Esophagus mucosa (tissue), 1 donor: ENCODE data around the gene PEX11B. TPM values are rescaled to one million over a fixed set of nuclear protein-coding genes. Genes with fewer than 3 reads are reported as not detected.

Source experiments
- ATAC-seq: fragments of 200-7000 bp; cut with Tn5 transposase; one replicate; pipeline ENCODE4 v1.9.1; 2020
- total RNA-seq: library from RNA; stranded (reverse); gene quantifications from one replicate; pipeline ENCODE4 v1.2.4, GENCODE V29; 2023
- donor health status: DM: yes; HTN: yes; CAD: no.

The PEX11B gene, protein sequence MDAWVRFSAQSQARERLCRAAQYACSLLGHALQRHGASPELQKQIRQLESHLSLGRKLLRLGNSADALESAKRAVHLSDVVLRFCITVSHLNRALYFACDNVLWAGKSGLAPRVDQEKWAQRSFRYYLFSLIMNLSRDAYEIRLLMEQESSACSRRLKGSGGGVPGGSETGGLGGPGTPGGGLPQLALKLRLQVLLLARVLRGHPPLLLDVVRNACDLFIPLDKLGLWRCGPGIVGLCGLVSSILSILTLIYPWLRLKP
- total RNA-seq = 31.6 TPM

DNA sequence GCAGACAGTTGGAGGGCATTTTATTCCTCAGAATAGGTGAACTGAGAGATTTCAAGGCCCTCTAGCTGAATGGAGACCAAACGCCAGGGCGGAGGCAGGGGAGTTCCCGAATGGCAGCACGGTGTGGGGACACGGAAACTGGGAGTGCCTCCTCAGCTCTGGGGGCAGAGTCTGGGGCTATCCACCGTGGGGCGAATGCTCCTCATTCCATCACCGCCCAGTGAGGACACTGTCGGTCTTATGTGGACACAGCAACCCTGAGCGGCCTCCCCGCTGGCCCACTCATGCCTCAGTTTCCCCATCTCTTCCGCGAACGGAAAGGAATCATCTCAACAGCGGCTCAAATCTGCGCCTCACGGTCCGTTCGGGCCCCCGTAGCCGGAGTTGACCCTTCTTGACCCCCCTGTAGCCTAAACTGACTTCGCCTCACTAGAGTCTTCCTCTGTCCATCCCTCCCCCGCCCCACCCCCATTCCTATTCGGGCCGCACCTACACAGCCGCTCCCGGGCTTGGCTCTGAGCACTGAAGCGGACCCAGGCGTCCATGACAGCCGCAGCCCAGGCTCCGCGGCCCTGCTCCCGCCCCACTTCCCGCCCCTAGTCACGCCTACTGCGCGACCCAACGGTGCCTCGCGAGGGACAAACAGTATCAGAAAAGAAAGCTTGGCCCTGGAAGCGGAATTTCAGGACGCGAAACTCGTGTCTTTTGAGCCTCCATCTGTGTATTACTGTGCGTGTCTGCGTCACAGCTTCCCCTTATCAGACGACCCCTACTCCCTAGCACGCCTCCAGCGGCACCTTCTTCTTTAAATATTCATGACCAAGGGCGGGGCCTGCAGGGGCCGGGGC lies at the start of gene PEX11B:
Gene PEX11B, minus strand, starts transcription at position 574 of the 848 bp plus-strand sequence. Its CDS starts 29 bp downstream, at position 545.
- peak; percentile 94 for ATAC-seq

DNA sequence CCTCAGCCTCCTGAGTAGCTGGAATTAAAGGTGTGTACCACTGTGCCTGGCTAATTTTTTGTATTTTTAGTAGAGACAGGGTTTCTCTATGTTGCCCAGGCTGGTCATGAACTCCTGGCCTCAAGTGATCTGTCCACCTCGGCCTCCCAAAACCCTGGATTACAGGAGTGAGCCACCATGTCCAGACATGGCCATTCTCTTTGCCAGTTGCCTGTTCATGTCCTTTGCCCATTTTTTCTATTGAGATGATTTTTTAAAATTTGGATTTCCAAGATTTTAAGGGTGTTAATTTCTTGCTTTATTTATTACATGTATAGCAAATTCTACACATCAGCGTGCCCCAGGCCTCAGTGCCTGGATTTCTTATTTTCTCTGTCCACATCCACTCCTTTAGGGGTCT lies 48.8 kb upstream of the PEX11B start:
- no peak for ATAC-seq

DNA sequence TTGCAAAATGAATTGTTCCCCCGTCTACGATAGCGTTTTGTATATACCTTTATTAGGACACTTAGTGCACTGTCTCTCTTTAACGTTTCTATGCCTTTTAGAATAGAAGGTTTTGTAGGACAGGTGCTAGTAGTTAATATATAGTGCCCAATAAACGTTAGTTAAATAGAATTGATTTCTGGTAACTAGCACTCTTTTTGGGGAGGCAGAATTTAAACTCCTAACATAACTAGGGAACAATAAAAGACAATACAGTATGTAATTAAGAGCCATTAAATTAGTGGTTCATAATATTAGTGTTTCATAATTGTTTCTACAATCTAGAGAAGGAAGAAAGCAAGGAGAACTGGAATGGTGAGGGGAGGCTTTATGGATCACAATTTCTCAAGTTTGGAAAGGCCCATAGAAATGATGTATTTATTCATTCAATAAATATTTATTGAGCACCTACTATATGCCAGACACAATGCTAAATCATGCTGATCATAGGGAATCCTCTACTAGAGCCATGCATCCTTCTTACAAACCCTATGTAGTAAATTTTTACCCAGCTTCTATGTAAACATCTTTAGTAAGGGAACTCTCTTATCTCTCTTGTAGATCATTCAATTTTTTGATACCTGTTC lies 46.7 kb upstream of the PEX11B start:
- no peak for ATAC-seq

DNA sequence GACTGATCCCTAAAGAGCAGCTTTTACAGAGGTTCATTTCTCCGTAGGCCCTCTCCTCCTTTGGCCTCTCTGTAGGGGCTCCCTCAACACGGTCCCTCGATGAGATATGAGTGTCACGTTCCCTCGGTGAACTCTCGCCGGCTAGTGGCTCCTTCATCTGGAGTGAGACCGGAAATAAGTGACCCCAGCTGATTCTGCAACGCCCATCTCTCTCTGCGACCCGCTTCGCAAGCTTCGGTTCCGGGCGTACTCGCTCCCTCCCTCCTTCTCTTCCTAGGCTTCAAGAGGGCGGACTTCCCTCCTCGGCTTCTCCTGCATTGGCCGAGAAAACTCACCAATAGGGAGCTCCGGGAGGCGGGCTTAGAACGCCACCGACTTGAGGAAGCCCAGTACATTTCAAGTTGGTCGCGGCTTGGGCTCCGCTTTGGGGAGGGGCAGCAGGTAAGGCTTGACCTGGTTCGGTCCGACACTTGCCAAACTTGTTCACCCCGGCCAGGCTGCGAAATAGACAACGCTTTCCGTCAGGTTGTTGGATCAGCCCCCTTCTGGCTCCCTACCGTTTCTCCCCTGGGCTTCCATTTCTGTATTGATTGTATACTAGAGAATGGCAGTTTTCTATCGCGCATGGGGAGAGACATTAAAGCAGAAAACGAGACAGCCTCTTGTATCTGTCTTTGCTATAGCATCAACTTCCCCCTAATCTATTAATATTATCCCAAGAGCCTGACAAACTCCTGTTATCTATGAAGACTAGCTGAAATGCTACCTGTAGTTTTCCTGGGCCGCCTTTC lies 46.0 kb upstream of the PEX11B start, which contains the start of the genes ANKRD34A and POLR3GL:
Gene ANKRD34A, minus strand, starts transcription at position 248 of the 791 bp plus-strand sequence. CDS start 2,816 bp downstream, outside the sequence.
Gene POLR3GL, plus strand, starts transcription at position 363 of the 791 bp plus-strand sequence. CDS start 10,176 bp downstream, outside the sequence.
- ATAC-seq = peak; percentile 90

DNA sequence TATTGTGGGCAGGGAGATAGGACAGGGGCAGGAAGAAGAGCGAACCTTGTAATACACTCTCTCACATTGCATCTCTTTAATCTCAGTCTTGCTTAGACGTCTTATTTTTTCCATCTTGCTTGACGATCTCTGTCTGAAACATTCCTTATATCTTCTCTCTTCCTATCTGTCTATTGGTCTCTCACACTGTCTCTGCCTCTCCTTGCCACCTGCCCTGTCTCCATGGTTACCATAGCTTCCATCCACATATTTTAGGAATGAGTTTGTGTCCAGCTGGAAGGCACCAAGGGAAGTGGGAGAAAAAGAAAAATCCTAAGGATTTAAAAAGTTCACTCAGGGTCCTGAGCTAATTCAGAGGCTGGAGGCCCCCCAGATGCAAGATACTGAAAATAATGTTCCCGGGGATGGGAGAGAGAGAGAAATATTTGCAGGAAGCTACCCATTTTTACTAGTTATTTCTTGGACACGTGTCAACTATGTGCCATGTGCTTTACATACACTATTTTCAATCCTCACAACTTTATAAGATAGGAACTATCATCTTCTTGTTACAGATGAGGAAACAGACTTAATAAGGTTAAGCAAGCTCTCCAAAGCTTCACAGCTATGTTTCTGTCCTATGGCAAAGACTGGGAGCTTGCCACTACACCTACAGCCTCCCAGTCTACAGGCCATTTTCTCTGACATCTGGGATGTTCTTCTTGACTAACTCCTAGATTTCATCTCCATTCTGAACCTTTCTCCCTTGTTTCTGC lies 44.9 kb upstream of the PEX11B start:
- no peak for ATAC-seq

- ATAC-seq = no peak
Observed at GRCh38 chr1:145962157-145963102, 43.9 kb upstream of the PEX11B start.

DNA sequence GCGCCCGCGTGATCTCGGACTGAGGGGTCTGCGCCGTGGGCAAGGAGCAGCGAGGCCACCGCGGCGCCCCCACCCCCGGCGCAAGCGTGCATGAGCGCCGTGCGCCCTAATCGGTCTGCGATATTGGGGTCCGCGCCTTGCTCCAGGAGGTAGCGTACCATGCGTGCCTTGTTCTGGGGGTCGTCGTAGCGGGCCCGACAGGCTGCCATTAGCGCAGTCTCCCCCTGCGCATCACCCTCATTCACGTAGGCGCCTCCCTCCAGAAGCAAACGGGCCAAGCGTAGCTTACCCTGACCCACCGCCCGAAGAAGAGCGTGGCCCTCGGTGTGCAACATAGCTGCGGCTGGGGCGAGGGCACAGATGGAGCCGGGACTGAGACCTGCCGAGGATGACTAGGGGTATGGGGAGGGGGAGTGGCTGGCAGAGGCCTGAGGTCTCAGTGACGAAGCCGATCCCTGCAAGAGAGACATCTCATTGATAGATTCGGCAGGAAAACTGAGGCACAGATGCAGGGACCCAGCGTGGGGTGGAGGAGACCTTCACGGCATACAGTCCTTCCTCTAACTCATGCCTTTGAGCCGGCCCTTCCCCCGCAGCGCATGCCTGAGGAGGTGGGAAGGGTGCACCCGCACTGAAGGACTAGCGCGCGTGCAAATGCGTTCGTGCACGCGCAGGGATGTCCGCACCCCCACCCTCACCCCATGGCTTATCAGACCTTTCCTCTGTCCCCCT lies 43.1 kb upstream of the PEX11B start:
- no peak for ATAC-seq

GRCh38 chr1:145961109-145961424 lies 42.5 kb upstream of the PEX11B start:
- no peak for ATAC-seq

- no peak for ATAC-seq
Observed at GRCh38 chr1:145960468-145961108, 42.1 kb upstream of the PEX11B start.

DNA sequence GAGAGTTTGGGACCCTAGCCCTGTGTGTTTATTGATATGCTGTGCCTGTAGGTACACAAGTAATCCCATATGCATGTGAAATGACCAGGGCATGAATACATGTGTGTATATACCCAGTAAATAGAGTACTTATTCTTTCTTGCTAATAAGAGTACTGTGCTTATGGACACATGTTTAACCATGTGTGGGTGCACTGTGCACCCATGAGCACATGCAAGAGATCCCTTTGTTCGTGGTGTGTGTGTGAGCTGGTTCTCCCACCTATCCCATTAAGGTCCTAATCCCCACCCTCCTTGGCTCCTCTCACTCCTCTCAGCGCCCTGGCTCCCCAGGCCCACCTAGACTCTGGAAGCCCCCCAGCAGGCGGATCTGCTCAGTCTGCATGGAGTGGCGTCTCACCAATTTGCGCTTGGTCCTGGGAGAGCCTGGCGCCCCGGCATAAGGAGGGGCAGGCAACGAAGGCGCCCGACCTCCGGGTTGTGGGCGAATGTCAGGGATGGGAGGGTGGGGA lies 41.5 kb upstream of the PEX11B start:
- no peak for ATAC-seq

DNA sequence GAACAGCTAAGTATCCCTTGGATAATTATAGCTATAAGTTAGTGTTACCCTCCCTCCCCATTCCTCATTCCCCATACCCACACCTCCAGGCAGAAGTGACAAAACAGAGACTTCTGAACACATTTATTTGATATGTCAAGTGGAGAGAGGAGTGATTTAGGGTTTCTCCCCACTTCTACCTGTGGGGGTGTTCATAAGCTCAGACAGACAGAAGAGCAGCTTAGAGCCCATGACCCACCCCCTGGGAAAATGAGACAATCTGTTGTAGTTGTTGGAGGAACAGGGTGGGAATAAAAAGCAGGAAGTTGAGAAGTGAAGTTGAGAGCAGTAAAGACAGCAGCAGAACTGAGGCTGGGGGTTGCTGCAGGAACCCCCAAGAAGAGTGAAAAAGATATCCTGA lies 40.8 kb upstream of the PEX11B start:
- ATAC-seq = no peak

DNA sequence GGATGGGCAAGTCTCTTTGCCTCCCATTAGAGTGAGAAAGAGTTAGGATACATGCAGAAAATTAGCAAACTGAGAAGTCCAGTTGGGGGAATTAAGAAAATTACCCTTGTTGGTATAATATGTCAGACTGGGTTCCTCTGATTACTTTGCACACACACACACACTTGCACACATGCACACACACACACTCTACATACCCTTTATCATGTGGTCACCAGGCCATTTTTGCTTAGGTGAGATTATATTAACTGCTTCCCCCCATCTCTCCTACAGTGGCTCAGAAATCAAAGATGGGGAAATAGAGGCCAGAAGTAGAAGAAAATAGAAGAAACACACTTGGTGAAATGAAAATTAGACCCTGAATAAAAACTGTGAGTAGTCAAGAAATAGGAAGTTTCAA lies 40.2 kb upstream of the PEX11B start:
- ATAC-seq = no peak

DNA sequence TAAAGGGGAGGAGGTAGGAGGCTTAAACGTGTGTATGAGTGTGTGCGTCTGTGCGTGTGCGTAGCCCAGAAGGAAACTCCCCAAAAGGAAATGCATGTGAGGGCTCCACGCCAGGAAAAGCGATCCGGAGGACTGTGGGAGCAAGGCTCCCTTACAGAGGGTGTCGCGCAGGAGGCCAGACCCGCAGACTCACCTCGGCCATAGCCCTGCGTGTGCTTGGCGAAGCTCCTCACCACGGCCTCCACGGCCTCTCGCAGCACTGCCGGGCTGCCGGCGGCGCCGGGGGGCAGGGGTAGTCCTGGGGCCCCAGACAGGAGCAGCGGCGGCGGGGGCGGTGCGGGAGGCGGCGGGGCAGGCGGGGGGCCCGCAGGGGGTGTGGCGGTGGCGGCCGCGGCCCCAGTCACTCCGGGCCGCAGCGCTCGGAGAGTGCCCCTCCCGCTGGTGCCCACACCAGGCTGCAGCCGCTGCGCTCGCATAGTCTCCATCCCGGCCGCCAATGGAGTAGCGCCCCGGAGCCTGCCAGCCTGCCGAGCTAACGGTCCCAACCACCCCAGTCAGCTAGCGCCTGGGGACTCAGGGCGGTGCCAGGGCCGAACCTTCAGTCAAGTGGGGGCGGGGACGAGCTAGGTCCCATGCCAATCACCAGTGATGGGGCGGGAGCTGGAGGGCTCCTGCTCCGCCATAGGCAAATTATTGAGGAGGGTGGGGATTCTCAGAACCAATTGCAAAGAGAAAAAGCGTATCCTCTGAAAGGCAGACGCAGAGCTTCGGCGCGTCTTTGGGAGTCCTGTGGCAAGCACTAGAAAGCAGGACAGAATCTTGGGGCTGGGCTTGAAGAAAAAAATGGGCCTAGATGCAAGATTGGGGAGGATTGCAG lies 39.2 kb upstream of the PEX11B start, which contains the start of gene LIX1L:
Gene LIX1L, minus strand, starts transcription at position 575 of the 877 bp plus-strand sequence. Its CDS starts 90 bp downstream, at position 485.
- peak; percentile 97 for ATAC-seq

GRCh38 chr1:145956781-145957442 lies 38.4 kb upstream of the PEX11B start:
- ATAC-seq = no peak

- no peak for ATAC-seq
Observed at GRCh38 chr1:145956361-145956760, 37.8 kb upstream of the PEX11B start.

DNA sequence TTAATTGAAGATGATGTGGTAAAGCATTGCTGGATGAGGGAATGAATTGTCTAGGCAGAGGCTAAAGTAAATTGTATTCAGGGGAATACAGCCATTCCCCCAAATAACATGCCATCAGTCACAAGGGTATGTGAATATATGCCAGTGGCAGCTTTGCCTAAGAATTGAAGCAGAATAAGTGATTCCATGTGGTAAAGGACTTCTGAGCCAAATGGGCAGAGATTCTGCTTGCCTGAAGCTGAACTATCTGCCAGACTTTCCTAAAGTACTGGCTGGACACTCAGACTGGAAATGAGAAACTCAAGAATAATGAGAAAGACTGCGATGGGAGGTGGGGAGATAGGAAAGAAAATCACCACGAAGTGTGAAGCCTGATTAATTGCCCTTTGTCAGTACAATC lies 36.9 kb upstream of the PEX11B start:
- no peak for ATAC-seq

GRCh38 chr1:145953861-145954260 lies 35.3 kb upstream of the PEX11B start:
- no peak for ATAC-seq
